ENCODE results near the gene SLC2A10. TPM values are rescaled to one million over a fixed set of nuclear protein-coding genes. Genes with fewer than 3 reads are reported as not detected.

The SLC2A10 gene
- total and polyA plus RNA-seq, 10 of the 15 experiments (the other 5 are each of a cell fraction or from before 2014, with no cell fraction given), result not detected

DNA sequence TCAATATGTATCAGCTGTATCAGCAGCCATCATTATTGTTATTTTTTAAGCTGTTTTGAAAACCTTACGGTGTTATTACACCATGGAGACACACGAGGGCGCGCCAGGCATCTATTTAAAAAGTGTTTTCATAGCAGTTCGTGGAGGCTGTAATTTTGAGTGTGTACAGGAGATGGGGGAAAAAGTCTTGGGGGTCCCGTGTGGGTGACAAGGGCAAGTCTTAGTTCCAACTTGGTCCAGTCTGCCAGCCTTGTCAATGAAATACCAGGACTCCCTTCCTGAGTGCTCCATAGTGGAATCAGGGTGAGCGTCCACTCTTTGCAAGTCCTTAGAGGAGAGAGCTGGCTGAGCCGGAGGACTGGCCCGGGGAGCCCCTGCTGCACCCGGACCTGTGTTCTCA, 43.3 kb downstream of the SLC2A10 start (continued):
- TF ChIP-seq RAD21 (IDR thresholded peaks at IDR 0.05; ENCODE audit: insufficient read depth, low read depth, low read length) (peak; percentile 68), SMC3 (IDR thresholded peaks at IDR 0.05; ENCODE audit: borderline replicate concordance, low read length) (peak; percentile 40; the same call in 1 of the 2 replicates)

DNA sequence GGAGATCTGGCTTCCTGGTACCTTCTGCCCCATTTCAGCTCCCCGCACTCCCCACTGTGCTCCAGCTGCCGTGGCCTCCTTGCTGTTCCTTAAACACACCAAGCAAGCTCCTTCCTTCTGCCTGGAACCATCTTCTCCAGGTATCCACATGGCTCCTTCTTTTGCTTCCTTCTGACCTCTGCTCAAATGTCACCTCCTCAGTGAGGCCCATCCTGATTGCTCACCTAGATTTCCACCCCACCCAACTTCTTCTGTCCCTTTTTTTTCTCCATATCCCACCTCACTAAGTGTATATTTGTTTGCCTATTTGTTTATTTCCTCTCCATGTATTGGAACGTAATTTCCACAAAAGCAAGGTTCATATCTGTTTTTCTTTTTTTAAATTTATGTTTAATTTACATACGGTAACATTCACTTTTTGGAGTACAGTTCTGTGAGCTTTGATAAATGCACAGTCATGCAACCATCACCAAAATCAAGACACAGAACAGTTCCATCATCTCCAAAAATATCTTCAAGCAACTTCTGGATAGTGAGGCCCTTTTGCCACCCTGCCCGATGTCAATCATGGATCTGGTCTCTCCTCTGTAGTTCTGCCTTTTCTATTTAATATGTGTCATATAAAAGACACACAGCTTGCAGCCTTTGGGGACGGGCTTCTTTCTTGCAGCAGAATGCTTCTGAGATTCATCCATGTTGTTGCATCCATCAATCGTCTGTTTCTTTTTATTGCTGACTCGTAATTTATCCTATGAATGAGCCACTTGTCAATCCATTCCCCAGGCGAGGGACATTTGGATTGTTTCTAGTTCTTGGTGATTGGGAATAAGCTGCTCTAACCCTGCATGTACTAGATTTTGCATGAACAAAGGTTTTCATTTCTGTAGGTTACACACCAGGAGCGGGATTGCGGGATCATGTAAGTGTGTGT, 46.3 kb downstream of the SLC2A10 start:
- BruUV-seq (replicated peaks), result no TSS peak
- no peaks in the 10 kb centered on the region for H4K20me1 ChIP-seq (ENCODE audit: control insufficient read depth, insufficient read depth)
- H3K27ac ChIP-seq (ENCODE audit: control insufficient read depth, insufficient read depth), result no peak overlapping the region
- intact Hi-C loops (cut with micrococcal nuclease; ENCODE audit: unreplicated experiment) (loop anchor here (10.0 kb wide), 2 partner anchors 439 to 869 kb away; no protein-coding TSS in a partner anchor), in situ Hi-C loops (cut with MboI) (loop anchor here (5.0 kb wide), 1 partner anchor 627 kb away; no protein-coding TSS in a partner anchor)
- H3K79me2 ChIP-seq (ENCODE audit: control insufficient read depth, insufficient read depth, low read length), result no peaks in the 10 kb centered on the region
- FAIRE-seq, result no peak
- H3K36me3 ChIP-seq (ENCODE audit: control insufficient read depth in 2 of 2, insufficient read depth in 2 of 2, low read length in 1 of 2), result no peaks in the 10 kb centered on the region
- 46% methylated on average over 11 of the region's 11 CpGs for WGBS (ENCODE audit: insufficient coverage, insufficient replicate concordance, low lambda C conversion rate, missing lambda C conversion rate)
- ChIA-PET POLR2A (no interaction called here), RAD21 (ENCODE audit: unreplicated experiment) (interaction anchor here (1.1 to 3.3 kb wide), 2 partner anchors 414 to 628 kb away, joined by 3 to 15 read pairs; no protein-coding TSS in a partner anchor), CTCF (interaction anchor here (0.6 to 3.7 kb wide), 9 partner anchors 9 to 629 kb away, joined by 3 to 18 read pairs (median 4); no protein-coding TSS in a partner anchor), SMC1A (ENCODE audit: uncharacterized antibody, unreplicated experiment) (interaction anchor here (1.1 to 1.7 kb wide), 3 partner anchors 208 to 443 kb away, joined by 3 to 4 read pairs (median 4); no protein-coding TSS in a partner anchor)
- H2AFZ ChIP-seq (ENCODE audit: control insufficient read depth, low read depth, low read length), result no peak overlapping the region
- TF ChIP-seq STAT3 (IDR thresholded peaks at IDR 0.05; ENCODE audit: low read depth, low read length) (no peak), SUPT20H (IDR thresholded peaks at IDR 0.05; ENCODE audit: borderline replicate concordance, control insufficient read depth, low read depth, low read length) (no peak), ZZZ3 (IDR thresholded peaks at IDR 0.05; ENCODE audit: control insufficient read depth, insufficient read length, low read depth) (no peak), CHD2 (IDR thresholded peaks at IDR 0.05; ENCODE audit: borderline replicate concordance, low read depth, low read length) (no peak), RCOR1 (conservative IDR thresholded peaks at IDR 0.05; ENCODE audit: low read depth, low read length) (no peak), IKZF1 (conservative IDR thresholded peaks at IDR 0.05) (no peak), SUZ12 (IDR thresholded peaks at IDR 0.05; ENCODE audit: unreplicated experiment) (no peak), MTA3 (IDR thresholded peaks at IDR 0.05; ENCODE audit: borderline replicate concordance, low read length) (no peak), MTA2 (IDR thresholded peaks at IDR 0.05; ENCODE audit: low read depth) (no peak), ZNF622 (IDR thresholded peaks at IDR 0.05) (no peak), KLF5 (IDR thresholded peaks at IDR 0.05; ENCODE audit: partially characterized antibody) (no peak), NR2C1 (IDR thresholded peaks at IDR 0.05) (no peak), BRCA1 (IDR thresholded peaks at IDR 0.05; ENCODE audit: low read depth, low read length) (no peak)
- no peak for ATAC-seq
- H3K9me3 ChIP-seq (replicated peaks; ENCODE audit: control insufficient read depth, insufficient read depth, low read length), result no peaks in the 10 kb centered on the region
- no peak overlapping the region for H3K9ac ChIP-seq (ENCODE audit: control insufficient read depth, insufficient read depth, low read length)
- H3K4me3 ChIP-seq, result no peak overlapping the region
- no peak for DNase-seq (ENCODE audit: low read depth, low spot score)
- no peak overlapping the region for H3K4me2 ChIP-seq (ENCODE audit: control insufficient read depth, insufficient read depth)
- no peaks in the 10 kb centered on the region for H3K4me1 ChIP-seq (ENCODE audit: control insufficient read depth, insufficient read depth, low read length)
- no peaks in the 10 kb centered on the region; a peak in 1 of 4 replicates for H3K27me3 ChIP-seq (replicated peaks in 1 of 2; ENCODE audit: control insufficient read depth in 2 of 2, insufficient read depth in 2 of 2, low read length in 1 of 2)

Measured in GM12878 (cell line).